Adipocyte (in vitro differentiated cells): ENCODE measurements around the gene IGF2.

Source experiments
- DNase-seq: peaks from one replicate; pipeline ENCODE4 v3.0.0-alpha.2; 2015; ENCODE audit warnings: low read depth
- H3K27me3 ChIP-seq: replicated peaks from 2 replicates; pipeline ENCODE4 v1.7.0; 2013; ENCODE audit warnings: mild to moderate bottlenecking, low read length, moderate library complexity; ENCODE audit not compliant: control insufficient read depth, insufficient read depth
- H3K36me3 ChIP-seq: 2 replicates; pipeline ENCODE4 v1.7.0; 2013; ENCODE audit warnings: low read length, mild to moderate bottlenecking, moderate library complexity; ENCODE audit not compliant: control insufficient read depth, insufficient read depth, severe bottlenecking
- H3K4me1 ChIP-seq: 2 replicates; pipeline ENCODE4 v1.7.0; 2013; ENCODE audit warnings: mild to moderate bottlenecking, low read length, moderate library complexity; ENCODE audit not compliant: control insufficient read depth, insufficient read depth
- H3K4me3 ChIP-seq: 2 replicates; pipeline ENCODE4 v1.7.0; 2013; ENCODE audit warnings: mild to moderate bottlenecking, low read length, moderate library complexity
- H3K9ac ChIP-seq: 2 replicates; pipeline ENCODE4 v1.7.0; 2013; ENCODE audit warnings: mild to moderate bottlenecking, low read length, moderate library complexity
- H3K9me3 ChIP-seq: 2 replicates; pipeline ENCODE4 v1.7.0; 2013; ENCODE audit warnings: mild to moderate bottlenecking, low read length, moderate library complexity; ENCODE audit not compliant: control insufficient read depth

Gene IGF2

GRCh38 chr11:2096919-2097301, 42.3 kb downstream of the IGF2 start:
- peaks cover 6% of the 10 kb centered on the region for H3K9me3 ChIP-seq
- peak overlapping the region; percentile 71 for H3K9ac ChIP-seq
- peak; percentile 64 for DNase-seq
- H3K36me3 ChIP-seq = no peaks in the 10 kb centered on the region
- H3K27me3 ChIP-seq = peaks cover 13% of the 10 kb centered on the region
- H3K4me1 ChIP-seq = peaks cover 45% of the 10 kb centered on the region
- peak overlapping the region; percentile 44 for H3K4me3 ChIP-seq

- Histone ChIP-seq H3K4me3 (peak overlapping the region; percentile 44), H3K9ac (peak overlapping the region; percentile 71), H3K9me3 (peaks cover 6% of the 10 kb centered on the region), H3K27me3 (peaks cover 7% of the 10 kb centered on the region), H3K36me3 (no peaks in the 10 kb centered on the region), H3K4me1 (peaks cover 45% of the 10 kb centered on the region)
- DNase-seq = peak; percentile 75
These were observed 42.9 kb downstream of the IGF2 start for GRCh38 chr11:2096011-2096918.

- Histone ChIP-seq H3K4me3 (no peak overlapping the region), H3K9ac (no peak overlapping the region), H3K36me3 (no peaks in the 10 kb centered on the region), H3K27me3 (peaks cover 7% of the 10 kb centered on the region), H3K9me3 (peaks cover 6% of the 10 kb centered on the region), H3K4me1 (peaks cover 45% of the 10 kb centered on the region)
- no peak for DNase-seq
These were observed 43.6 kb downstream of the IGF2 start for GRCh38 chr11:2095542-2095941.

GRCh38 chr11:2095198-2095520, 44.0 kb downstream of the IGF2 start:
- DNase-seq = no peak
- no peak overlapping the region for H3K4me3 ChIP-seq
- H3K4me1 ChIP-seq = peaks cover 45% of the 10 kb centered on the region
- H3K36me3 ChIP-seq = no peaks in the 10 kb centered on the region
- H3K9me3 ChIP-seq = peaks cover 6% of the 10 kb centered on the region
- peaks cover 7% of the 10 kb centered on the region for H3K27me3 ChIP-seq
- no peak overlapping the region for H3K9ac ChIP-seq

- peaks cover 6% of the 10 kb centered on the region for H3K9me3 ChIP-seq
- peaks cover 45% of the 10 kb centered on the region for H3K4me1 ChIP-seq
- H3K9ac ChIP-seq = no peak overlapping the region
- peaks cover 7% of the 10 kb centered on the region for H3K27me3 ChIP-seq
- H3K36me3 ChIP-seq = no peaks in the 10 kb centered on the region
- H3K4me3 ChIP-seq = no peak overlapping the region
- no peak for DNase-seq
These were observed 44.6 kb downstream of the IGF2 start for GRCh38 chr11:2094354-2095197.

GRCh38 chr11:2093575-2094353, 45.4 kb downstream of the IGF2 start:
- H3K4me3 ChIP-seq = no peak overlapping the region
- H3K9me3 ChIP-seq = peaks cover 6% of the 10 kb centered on the region
- peaks cover 7% of the 10 kb centered on the region for H3K27me3 ChIP-seq
- H3K36me3 ChIP-seq = no peaks in the 10 kb centered on the region
- DNase-seq = no peak
- peaks cover 45% of the 10 kb centered on the region for H3K4me1 ChIP-seq
- no peak overlapping the region for H3K9ac ChIP-seq

- H3K4me3 ChIP-seq = no peak overlapping the region
- H3K36me3 ChIP-seq = no peaks in the 10 kb centered on the region
- peaks cover 45% of the 10 kb centered on the region for H3K4me1 ChIP-seq
- DNase-seq = peak; percentile 62
- peaks cover 7% of the 10 kb centered on the region for H3K27me3 ChIP-seq
- peaks cover 6% of the 10 kb centered on the region for H3K9me3 ChIP-seq
- H3K9ac ChIP-seq = no peak overlapping the region
These were observed 46.2 kb downstream of the IGF2 start for GRCh38 chr11:2092956-2093412.

- H3K4me1 ChIP-seq = peaks cover 45% of the 10 kb centered on the region
- no peak overlapping the region for H3K4me3 ChIP-seq
- no peaks in the 10 kb centered on the region for H3K36me3 ChIP-seq
- H3K9me3 ChIP-seq = peaks cover 6% of the 10 kb centered on the region
- H3K27me3 ChIP-seq = peaks cover 7% of the 10 kb centered on the region
- H3K9ac ChIP-seq = no peak overlapping the region
- no peak for DNase-seq
These were observed 46.7 kb downstream of the IGF2 start for GRCh38 chr11:2092464-2092910.

- H3K36me3 ChIP-seq = no peaks in the 10 kb centered on the region
- H3K4me3 ChIP-seq = no peak overlapping the region
- peaks cover 11% of the 10 kb centered on the region for H3K27me3 ChIP-seq
- H3K9ac ChIP-seq = no peak overlapping the region
- peaks cover 40% of the 10 kb centered on the region for H3K4me1 ChIP-seq
- peaks cover 6% of the 10 kb centered on the region for H3K9me3 ChIP-seq
- no peak for DNase-seq
These were observed 47.3 kb downstream of the IGF2 start for GRCh38 chr11:2091786-2092463.

GRCh38 chr11:2091112-2091746, 48.0 kb downstream of the IGF2 start:
- Histone ChIP-seq H3K27me3 (peaks cover 16% of the 10 kb centered on the region), H3K4me1 (peaks cover 33% of the 10 kb centered on the region), H3K9ac (no peak overlapping the region), H3K9me3 (peaks cover 6% of the 10 kb centered on the region), H3K36me3 (no peaks in the 10 kb centered on the region), H3K4me3 (no peak overlapping the region)
- DNase-seq = no peak
